Neural cell (in vitro differentiated cells): Measurements from ENCODE around the gene TSPAN18. TPM values are rescaled to one million over a fixed set of nuclear protein-coding genes. Genes with fewer than 3 reads are reported as not detected.

Experiments
- H2AFZ ChIP-seq: fragments of 200-600, 300-800 bp; sonication (generic), shearing (Covaris generic); 2 replicates; pipeline ENCODE4 v1.6.0; 2014; ENCODE audit warnings: low read depth, mild to moderate bottlenecking, antibody characterized with exemption, low read length, moderate library complexity
- H3F3A ChIP-seq: fragments of 200-600 bp; shearing (Covaris generic); 2 replicates; pipeline ENCODE4 v1.6.1; 2016; ENCODE audit warnings: mild to moderate bottlenecking, moderate library complexity, mixed read lengths, antibody characterized with exemption, low read length; ENCODE audit not compliant: insufficient read depth, poor library complexity, severe bottlenecking
- H3K27ac ChIP-seq: fragments of 200-600, 300-800 bp; sonication (generic), shearing (Covaris generic); 2 replicates; pipeline ENCODE4 v1.5.1; 2014; ENCODE audit warnings: mild to moderate bottlenecking, low read length, moderate library complexity
- H3K27me3 ChIP-seq: fragments of 300-800, 200-600 bp; sonication (generic), shearing (Covaris generic); 2 replicates; pipeline ENCODE4 v1.6.0; 2014; ENCODE audit warnings: mild to moderate bottlenecking, low read depth, low read length, moderate library complexity; ENCODE audit not compliant: insufficient read depth
- H3K36me3 ChIP-seq: fragments of 300-800, 200-600 bp; sonication (generic), shearing (Covaris generic); 2 replicates; pipeline ENCODE4 v1.5.1; 2014; ENCODE audit warnings: mild to moderate bottlenecking, antibody characterized with exemption, low read length, moderate library complexity; ENCODE audit not compliant: insufficient read depth
- H3K4me2 ChIP-seq: fragments of 300-800, 200-600 bp; sonication (generic), shearing (Covaris generic); 2 replicates; pipeline ENCODE4 v1.6.0; 2014; ENCODE audit warnings: mild to moderate bottlenecking, low read length
- H3K4me3 ChIP-seq: fragments of 300-800, 200-600 bp; sonication (generic), shearing (Covaris generic); 2 replicates; pipeline ENCODE4 v1.5.1; 2014; ENCODE audit warnings: mild to moderate bottlenecking, low read length, moderate library complexity
- H3K79me2 ChIP-seq: fragments of 200-600 bp; shearing (Covaris generic); replicated peaks from 2 replicates; pipeline ENCODE4 v1.6.0; 2014; ENCODE audit warnings: mild to moderate bottlenecking, low read length, moderate library complexity; ENCODE audit not compliant: insufficient read depth
- H3K9ac ChIP-seq: fragments of 300-800, 200-600 bp; sonication (generic), shearing (Covaris generic); 2 replicates; pipeline ENCODE4 v1.6.1; 2016; ENCODE audit warnings: mild to moderate bottlenecking, low read length, mixed read lengths
- H3K9me2 ChIP-seq: fragments of 200-600 bp; shearing (Covaris generic); 2 replicates; pipeline ENCODE4 v1.6.1; 2016; ENCODE audit warnings: mild to moderate bottlenecking, low read length, mixed read lengths; ENCODE audit not compliant: insufficient read depth
- H3K9me3 ChIP-seq: fragments of 200-600, 300-800 bp; sonication (generic), shearing (Covaris generic); 2 replicates; pipeline ENCODE4 v1.6.1; 2016; ENCODE audit warnings: mild to moderate bottlenecking, mixed run types, low read length, moderate library complexity, mixed read lengths
- H4K20me1 ChIP-seq: fragments of 200-600 bp; shearing (Covaris generic); 2 replicates; pipeline ENCODE4 v1.6.1; 2016; ENCODE audit warnings: mild to moderate bottlenecking, mixed run types; ENCODE audit not compliant: insufficient read depth
- EP300 ChIP-seq: fragments of 450-650 bp; conservative IDR thresholded peaks from 2 replicates; pipeline ENCODE4 v1.6.1; 2014; ENCODE audit warnings: antibody characterized with exemption, mild to moderate bottlenecking, moderate library complexity; ENCODE audit not compliant: poor library complexity, severe bottlenecking
- EZH2 ChIP-seq: fragments of 200-600, 300-800 bp; shearing (Covaris generic), sonication (generic); IDR thresholded peaks from 2 replicates; pipeline ENCODE4 v1.6.1; 2014; ENCODE audit warnings: antibody characterized with exemption, low read length, borderline replicate concordance, mild to moderate bottlenecking; ENCODE audit not compliant: insufficient read depth, poor library complexity, severe bottlenecking
- RAD21 ChIP-seq: fragments of 450-650 bp; conservative IDR thresholded peaks from 2 replicates; pipeline ENCODE4 v1.6.1; 2014; ENCODE audit warnings: antibody characterized with exemption, mild to moderate bottlenecking, moderate library complexity
- SMC3 ChIP-seq: fragments of 450-650 bp; conservative IDR thresholded peaks from 2 replicates; pipeline ENCODE4 v1.6.1; 2014; ENCODE audit warnings: antibody characterized with exemption, mild to moderate bottlenecking, moderate library complexity; ENCODE audit not compliant: poor library complexity
- TAF1 ChIP-seq: IDR thresholded peaks from 2 replicates; pipeline ENCODE4 v1.6.1; 2012; ENCODE audit warnings: low read depth
- polyA plus RNA-seq: library from polyadenylated mRNA; depleted of rRNA; stranded (reverse); fragments of >200 nt; gene quantifications from 2 replicates; pipeline ENCODE4 v1.2.3, GENCODE V29; 2014
- TF ChIP-seq, protein P1 (sequence below): IDR thresholded peaks from 2 replicates; pipeline ENCODE4 v1.6.1; 2012; ENCODE audit warnings: borderline replicate concordance
- TF ChIP-seq, protein P2 (sequence below): fragments of 450-650 bp; IDR thresholded peaks from 2 replicates; pipeline ENCODE4 v1.5.1; 2014; ENCODE audit warnings: antibody characterized with exemption, mild to moderate bottlenecking, moderate library complexity; ENCODE audit not compliant: poor library complexity, severe bottlenecking

Gene TSPAN18
- polyA plus RNA-seq, 1 donor from 2014 or later: 8.4 TPM

DNA sequence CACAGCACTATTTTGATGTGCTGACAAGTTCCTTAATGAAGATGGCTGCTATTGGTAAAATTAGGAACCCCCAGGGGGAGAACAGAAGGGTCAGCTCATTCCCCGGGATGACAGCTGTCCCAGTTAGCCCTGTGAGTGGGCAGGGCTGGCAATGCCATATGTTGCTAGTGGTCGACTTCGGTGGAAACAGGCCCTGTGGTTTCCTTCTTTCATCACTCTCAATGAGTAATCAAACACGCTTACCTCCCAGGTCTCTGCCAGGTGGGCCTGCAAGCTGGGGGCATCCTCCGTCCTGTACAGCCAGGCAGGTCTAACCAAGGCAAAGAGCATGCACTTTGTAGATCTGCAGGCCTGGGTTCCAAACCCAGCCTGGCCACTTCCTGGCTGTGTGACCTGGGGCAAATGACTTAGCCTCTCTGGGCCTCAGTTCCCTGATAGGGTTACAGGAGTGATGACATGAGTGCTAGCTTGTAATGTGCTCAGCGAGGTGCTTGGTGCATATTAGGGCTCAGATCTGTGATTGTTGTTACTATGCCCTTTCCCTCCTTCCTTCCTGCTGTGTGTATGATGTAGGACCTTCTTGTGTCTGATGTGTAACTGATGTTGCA lies 85.2 kb downstream of the TSPAN18 start:
- Histone ChIP-seq H3K27me3 (no peaks in the 10 kb centered on the region), H3K4me3 (no peak overlapping the region), H2AFZ (no peak overlapping the region), H3K36me3 (no peaks in the 10 kb centered on the region), H4K20me1 (no peaks in the 10 kb centered on the region), H3K4me2 (no peak overlapping the region), H3K9me3 (no peaks in the 10 kb centered on the region), H3F3A (no peaks in the 10 kb centered on the region), H3K9me2 (no peaks in the 10 kb centered on the region), H3K9ac (no peak overlapping the region), H3K27ac (no peak overlapping the region), H3K79me2 (peaks cover 11% of the 10 kb centered on the region)
- TF ChIP-seq SMC3 (no peak), TAF1 (no peak), EP300 (no peak), EZH2 (no peak)
- TF ChIP-seq, protein P1, sequence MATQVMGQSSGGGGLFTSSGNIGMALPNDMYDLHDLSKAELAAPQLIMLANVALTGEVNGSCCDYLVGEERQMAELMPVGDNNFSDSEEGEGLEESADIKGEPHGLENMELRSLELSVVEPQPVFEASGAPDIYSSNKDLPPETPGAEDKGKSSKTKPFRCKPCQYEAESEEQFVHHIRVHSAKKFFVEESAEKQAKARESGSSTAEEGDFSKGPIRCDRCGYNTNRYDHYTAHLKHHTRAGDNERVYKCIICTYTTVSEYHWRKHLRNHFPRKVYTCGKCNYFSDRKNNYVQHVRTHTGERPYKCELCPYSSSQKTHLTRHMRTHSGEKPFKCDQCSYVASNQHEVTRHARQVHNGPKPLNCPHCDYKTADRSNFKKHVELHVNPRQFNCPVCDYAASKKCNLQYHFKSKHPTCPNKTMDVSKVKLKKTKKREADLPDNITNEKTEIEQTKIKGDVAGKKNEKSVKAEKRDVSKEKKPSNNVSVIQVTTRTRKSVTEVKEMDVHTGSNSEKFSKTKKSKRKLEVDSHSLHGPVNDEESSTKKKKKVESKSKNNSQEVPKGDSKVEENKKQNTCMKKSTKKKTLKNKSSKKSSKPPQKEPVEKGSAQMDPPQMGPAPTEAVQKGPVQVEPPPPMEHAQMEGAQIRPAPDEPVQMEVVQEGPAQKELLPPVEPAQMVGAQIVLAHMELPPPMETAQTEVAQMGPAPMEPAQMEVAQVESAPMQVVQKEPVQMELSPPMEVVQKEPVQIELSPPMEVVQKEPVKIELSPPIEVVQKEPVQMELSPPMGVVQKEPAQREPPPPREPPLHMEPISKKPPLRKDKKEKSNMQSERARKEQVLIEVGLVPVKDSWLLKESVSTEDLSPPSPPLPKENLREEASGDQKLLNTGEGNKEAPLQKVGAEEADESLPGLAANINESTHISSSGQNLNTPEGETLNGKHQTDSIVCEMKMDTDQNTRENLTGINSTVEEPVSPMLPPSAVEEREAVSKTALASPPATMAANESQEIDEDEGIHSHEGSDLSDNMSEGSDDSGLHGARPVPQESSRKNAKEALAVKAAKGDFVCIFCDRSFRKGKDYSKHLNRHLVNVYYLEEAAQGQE: no peak
- TF ChIP-seq, protein P2, sequence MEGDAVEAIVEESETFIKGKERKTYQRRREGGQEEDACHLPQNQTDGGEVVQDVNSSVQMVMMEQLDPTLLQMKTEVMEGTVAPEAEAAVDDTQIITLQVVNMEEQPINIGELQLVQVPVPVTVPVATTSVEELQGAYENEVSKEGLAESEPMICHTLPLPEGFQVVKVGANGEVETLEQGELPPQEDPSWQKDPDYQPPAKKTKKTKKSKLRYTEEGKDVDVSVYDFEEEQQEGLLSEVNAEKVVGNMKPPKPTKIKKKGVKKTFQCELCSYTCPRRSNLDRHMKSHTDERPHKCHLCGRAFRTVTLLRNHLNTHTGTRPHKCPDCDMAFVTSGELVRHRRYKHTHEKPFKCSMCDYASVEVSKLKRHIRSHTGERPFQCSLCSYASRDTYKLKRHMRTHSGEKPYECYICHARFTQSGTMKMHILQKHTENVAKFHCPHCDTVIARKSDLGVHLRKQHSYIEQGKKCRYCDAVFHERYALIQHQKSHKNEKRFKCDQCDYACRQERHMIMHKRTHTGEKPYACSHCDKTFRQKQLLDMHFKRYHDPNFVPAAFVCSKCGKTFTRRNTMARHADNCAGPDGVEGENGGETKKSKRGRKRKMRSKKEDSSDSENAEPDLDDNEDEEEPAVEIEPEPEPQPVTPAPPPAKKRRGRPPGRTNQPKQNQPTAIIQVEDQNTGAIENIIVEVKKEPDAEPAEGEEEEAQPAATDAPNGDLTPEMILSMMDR: no peak

DNA sequence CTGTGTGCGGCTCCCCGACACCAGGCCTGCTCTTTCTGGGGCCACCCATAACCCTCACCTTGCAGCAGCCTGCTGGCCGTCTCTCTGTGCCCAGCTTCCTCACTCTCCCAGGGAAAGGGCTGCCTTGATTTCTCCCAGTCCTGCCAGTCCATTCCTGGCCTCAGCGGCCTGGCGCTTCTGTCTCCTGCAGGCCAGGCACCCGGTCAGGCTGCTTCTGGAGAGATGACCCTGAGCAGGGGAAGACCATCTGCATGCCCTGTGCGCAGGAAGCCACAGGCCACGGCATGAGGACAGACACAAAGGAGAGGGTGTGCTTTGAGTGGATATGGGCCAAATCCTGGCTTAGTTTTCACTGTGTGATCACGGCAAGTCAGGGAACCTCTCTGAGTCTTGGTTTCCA lies 86.2 kb downstream of the TSPAN18 start:
- Histone ChIP-seq H3K27me3 (no peaks in the 10 kb centered on the region), H3K4me2 (no peak overlapping the region), H3K27ac (no peak overlapping the region), H3K9me2 (no peaks in the 10 kb centered on the region), H3K36me3 (no peaks in the 10 kb centered on the region), H3K79me2 (peaks cover 7% of the 10 kb centered on the region), H4K20me1 (no peaks in the 10 kb centered on the region), H3F3A (no peaks in the 10 kb centered on the region), H2AFZ (no peak overlapping the region), H3K9ac (peak overlapping the region; percentile 3), H3K4me3 (no peak overlapping the region), H3K9me3 (no peaks in the 10 kb centered on the region)
- TF ChIP-seq, protein P2: no peak
- no peak for TF ChIP-seq RAD21
